Astrocyte of the cerebellum (primary cell): ENCODE results near the gene GBE1.

Source experiments
- DNase-seq: peaks from one replicate; pipeline ENCODE4 v3.0.0-alpha.2; 2011; ENCODE audit warnings: low read depth
- H3K4me3 ChIP-seq: 2 replicates; pipeline ENCODE4 v1.5.1; 2011; ENCODE audit warnings: mild to moderate bottlenecking, low read depth, low read length, moderate library complexity
- CTCF ChIP-seq: IDR thresholded peaks from 2 replicates; pipeline ENCODE4 v1.5.1; 2012; ENCODE audit warnings: low read length, low read depth, moderate library complexity, mild to moderate bottlenecking; ENCODE audit errors: missing control alignments
- in situ Hi-C: cut with HindIII; loops from 2 replicates; pipeline ENCODE4 v1.10.0; 2017; ENCODE audit warnings: low sequenced_read_pairs

The GBE1 gene

DNA sequence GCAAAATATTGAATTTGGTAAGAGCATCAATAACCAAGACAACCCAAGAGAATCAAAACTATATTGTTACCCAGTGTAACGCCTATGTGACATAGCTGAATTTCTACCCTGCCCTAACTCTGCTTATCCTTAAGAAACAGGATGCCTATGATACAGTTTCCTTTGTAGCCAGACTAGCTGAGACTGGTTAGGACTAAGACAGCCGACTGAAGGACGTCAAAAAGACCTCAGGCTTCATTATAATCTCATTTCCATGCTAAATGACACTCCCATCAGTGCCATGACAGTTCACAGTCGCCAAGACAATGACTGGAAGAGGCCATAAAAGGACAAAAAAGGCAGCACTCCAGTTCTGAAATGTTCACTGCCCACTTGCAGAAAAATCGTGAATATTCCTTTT lies 66.8 kb downstream of the GBE1 start:
- no peak for DNase-seq
- no peak for TF ChIP-seq CTCF
- in situ Hi-C loops, result no loop called here
- H3K4me3 ChIP-seq, result no peak overlapping the region

GRCh38 chr3:81692766-81693165 lies 68.7 kb downstream of the GBE1 start:
- no peak for DNase-seq
- in situ Hi-C loops, result no loop called here
- no peak for TF ChIP-seq CTCF

DNA sequence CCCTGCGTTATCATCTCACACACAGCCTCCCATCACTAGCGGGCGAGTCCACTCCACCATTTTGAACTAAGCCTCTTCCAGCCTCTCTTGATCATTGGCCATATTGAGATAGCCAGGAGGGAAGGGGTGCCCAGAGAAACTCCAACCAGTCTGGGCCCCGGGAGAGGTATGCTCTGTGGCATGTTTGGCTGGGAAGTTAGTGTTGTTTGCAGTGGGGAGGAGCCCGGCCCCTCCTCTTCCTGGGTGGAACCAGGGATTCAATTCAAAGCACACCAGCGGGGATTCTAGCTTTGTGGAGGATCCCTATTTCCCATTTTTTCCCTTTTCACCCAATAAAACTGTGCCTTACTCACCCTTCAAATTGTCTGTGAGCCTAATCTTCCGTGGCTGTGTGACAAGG lies 71.8 kb downstream of the GBE1 start:
- in situ Hi-C loops, result no loop called here
- DNase-seq, result no peak
- TF ChIP-seq CTCF, result no peak

More at GRCh38 chr3:81692766-81693165, 68.7 kb downstream of the GBE1 start:
- H3K4me3 ChIP-seq, result no peak overlapping the region

DNA sequence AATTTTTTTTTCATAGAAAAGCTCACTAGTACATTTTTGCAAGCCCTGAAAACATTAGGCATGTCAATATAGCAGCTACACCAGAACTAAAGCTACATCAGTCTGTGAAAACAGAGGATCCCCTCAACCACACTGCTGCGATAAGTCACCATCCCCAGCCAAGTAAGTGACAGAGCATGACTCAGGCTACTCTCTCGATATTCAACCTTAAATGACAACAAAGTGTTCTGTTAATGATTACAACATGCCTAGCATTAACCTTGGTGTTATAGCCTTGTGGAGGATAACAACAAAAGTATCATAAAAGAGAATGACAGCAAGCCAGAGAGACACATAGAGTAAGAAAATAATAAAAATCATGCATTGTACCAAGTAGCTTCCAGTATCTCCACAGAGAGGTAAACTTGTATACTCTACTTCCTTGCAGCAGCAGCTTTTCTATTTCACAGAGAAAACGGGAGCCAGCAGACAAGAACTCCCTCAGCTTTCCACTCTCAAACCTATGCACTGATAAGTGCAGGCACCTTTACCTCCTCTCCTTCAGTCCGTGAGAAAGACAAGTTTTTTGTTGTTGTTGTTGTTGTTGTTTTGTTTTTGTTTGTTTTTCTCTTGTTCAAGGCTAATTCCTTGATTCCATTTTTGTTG lies 76.6 kb downstream of the GBE1 start:
- DNase-seq, result no peak
- H3K4me3 ChIP-seq, result no peak overlapping the region
- in situ Hi-C loops, result no loop called here
- TF ChIP-seq CTCF, result no peak

More for the DNA sequence above, 71.8 kb downstream of the GBE1 start:
- H3K4me3 ChIP-seq, result no peak overlapping the region

GRCh38 chr3:81676706-81677456 lies 84.6 kb downstream of the GBE1 start:
- no peak for DNase-seq
- in situ Hi-C loops, result no loop called here

DNA sequence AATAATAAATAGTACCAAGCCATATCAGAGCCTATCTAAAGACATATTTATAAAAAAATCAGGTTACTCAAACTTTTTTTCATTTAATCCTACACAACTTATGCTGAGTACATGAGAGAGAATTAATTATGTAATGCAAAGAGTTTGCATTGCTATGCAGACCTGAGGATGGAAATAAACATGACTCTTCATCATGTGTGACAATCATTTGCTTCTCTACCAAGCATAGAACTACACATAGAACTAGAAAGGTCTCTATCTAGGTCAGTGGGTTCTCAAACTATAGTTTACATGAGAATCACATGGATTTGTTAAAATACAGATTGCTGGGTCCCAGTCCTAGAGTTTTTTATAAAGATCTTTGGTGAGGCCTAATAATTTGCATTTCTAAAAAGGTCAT lies 86.8 kb downstream of the GBE1 start:
- DNase-seq, result no peak
- in situ Hi-C loops, result loop anchor here (25.0 kb wide), 1 partner anchor 463 kb away; no protein-coding TSS in a partner anchor
- H3K4me3 ChIP-seq, result no peak overlapping the region
- TF ChIP-seq CTCF, result no peak

More at GRCh38 chr3:81676706-81677456, 84.6 kb downstream of the GBE1 start:
- H3K4me3 ChIP-seq, result no peak overlapping the region
- TF ChIP-seq CTCF, result no peak
